Activated naive CD8-positive, alpha-beta T cell treated with anti-CD3 and anti-CD28 coated beads, Interleukin-2, amount 50 U/mL, for 24 hours (primary cell): Measurements from ENCODE around the gene TSPAN19.
A peak's percentile ranks its signal among the peaks of the same experiment; 100 is the strongest.

Source experiments
- ATAC-seq: fragments of 150-1000 bp; cut with Tn5 transposase; one replicate; pipeline ENCODE4 v1.10.0; 2021
- DNase-seq: peaks from one replicate; pipeline ENCODE4 v3.0.0; 2021
- H3K27ac Mint-ChIP-seq: one replicate; pipeline ENCODE4 v1.8.0; 2021; ENCODE audit warnings: mild to moderate bottlenecking, mixed read lengths
- H3K27me3 Mint-ChIP-seq: one replicate; pipeline ENCODE4 v1.8.0; 2021; ENCODE audit warnings: mixed read lengths
- H3K36me3 Mint-ChIP-seq: one replicate; pipeline ENCODE4 v1.8.0; 2021; ENCODE audit warnings: low read depth, mixed read lengths
- H3K4me1 Mint-ChIP-seq: one replicate; pipeline ENCODE4 v1.8.0; 2021; ENCODE audit warnings: mixed read lengths
- H3K4me3 Mint-ChIP-seq: one replicate; pipeline ENCODE4 v1.8.0; 2021; ENCODE audit warnings: mild to moderate bottlenecking, moderate library complexity, mixed read lengths
- H3K9me3 Mint-ChIP-seq: one replicate; pipeline ENCODE4 v1.8.0; 2021; ENCODE audit warnings: mixed read lengths

TSPAN19 gene

DNA sequence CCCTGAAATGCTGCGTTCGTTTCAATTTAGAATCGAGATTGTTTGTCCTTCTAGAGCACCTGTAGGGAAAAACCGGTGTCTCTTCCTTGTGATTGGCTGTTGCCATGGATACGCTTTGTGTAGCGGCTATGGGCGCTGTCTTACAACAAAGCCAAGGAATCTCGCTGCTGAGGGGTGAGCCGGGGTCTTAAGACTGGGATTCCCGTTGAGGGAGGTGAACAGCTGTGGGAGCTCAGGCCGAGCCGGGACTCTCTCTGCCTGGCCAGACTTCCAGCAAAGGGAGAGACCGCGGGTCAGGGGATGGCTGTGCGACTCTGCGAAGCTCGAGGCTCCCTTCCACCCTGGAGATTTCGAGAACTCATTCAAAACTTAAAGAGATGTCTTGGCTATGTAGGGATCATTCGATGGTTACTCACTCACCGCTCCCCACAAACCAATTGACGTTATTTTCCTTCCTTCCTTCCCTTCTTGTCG lies at the start of gene TSPAN19, which contains the start of gene LRRIQ1:
TSS of gene TSPAN19 (minus strand) at position 44 of the 474 bp plus-strand sequence. CDS start 6,331 bp downstream, outside the sequence.
TSS of gene LRRIQ1 (plus strand) at position 118 of the 474 bp plus-strand sequence. CDS start 1,826 bp downstream, outside the sequence.
- H3K27me3 Mint-ChIP-seq, result peaks cover 12% of the 10 kb centered on the region
- DNase-seq (peak; percentile 11), ATAC-seq (peak; percentile 66)
- H3K4me3 Mint-ChIP-seq, result peak within 1 kb of the TSS; percentile 69
- no peaks in the 10 kb centered on the region for H3K9me3 Mint-ChIP-seq
- H3K36me3 Mint-ChIP-seq, result no peaks in the 10 kb centered on the region
- peaks cover 8% of the 10 kb centered on the region for H3K4me1 Mint-ChIP-seq
- H3K27ac Mint-ChIP-seq, result no peak within 1 kb of the TSS

DNA sequence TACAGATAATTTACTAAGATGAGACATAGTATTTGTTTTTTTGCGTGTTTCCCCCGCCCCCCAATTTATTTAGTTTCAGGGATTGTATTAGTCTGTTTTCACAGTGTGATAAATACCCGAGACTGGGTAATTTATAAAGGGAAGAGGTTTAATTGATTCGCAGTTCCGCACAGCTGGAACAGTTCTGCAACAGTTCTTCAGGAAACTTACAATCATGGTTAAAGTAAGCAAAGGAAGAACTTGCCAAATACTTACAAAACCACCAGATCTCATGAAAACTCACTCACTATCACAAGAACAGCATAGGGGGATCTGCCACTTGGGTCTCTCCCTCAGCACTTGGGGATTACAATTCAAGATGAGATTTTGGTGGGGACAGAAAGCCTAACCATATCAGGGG lies 49.0 kb upstream of the TSPAN19 start:
- no peak for ATAC-seq
- no peak for DNase-seq
- Mint-ChIP-seq H3K4me3 (no peak overlapping the region), H3K27me3 (no peaks in the 10 kb centered on the region), H3K36me3 (no peaks in the 10 kb centered on the region), H3K27ac (no peak overlapping the region), H3K4me1 (no peaks in the 10 kb centered on the region), H3K9me3 (peaks cover 5% of the 10 kb centered on the region)

DNA sequence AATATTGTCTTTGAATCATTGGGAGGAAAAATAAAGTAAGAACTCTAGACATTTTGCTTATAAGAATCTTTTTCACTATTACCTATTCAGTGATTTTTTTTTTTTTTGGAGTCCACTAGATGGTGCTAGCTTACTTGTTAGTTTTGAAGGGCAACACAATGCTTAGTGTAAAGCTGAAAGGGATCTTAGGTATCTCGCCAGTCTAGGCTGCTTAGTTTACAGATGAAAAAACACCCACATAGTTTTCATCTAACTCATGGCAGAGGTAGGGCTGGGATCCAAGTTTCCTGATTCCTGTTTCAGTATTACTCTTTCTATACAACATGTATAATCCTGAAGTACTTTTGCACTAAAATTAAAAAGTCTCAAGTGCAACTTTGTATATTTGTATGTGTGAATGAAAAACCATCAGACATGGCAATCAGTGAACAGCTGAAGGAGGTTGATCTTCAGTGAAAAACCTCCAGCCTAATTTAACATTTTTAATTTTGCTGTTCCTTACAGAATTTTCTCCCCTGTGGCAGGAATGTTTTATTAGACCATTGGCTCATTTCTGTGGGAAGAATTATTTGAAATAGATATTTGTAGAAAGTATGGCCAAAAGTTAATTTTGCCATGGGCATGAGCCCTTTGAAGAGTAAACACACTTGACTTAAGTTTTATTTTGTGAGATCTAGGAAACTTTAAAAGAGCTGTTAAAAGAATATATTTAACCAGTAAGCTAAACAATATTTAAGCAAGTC lies 40.8 kb upstream of the TSPAN19 start:
- Mint-ChIP-seq H3K4me3 (no peak overlapping the region), H3K36me3 (no peaks in the 10 kb centered on the region), H3K9me3 (no peaks in the 10 kb centered on the region), H3K27me3 (no peaks in the 10 kb centered on the region), H3K27ac (no peak overlapping the region), H3K4me1 (no peaks in the 10 kb centered on the region)
- no peak for DNase-seq
- ATAC-seq, result peak; percentile 40

DNA sequence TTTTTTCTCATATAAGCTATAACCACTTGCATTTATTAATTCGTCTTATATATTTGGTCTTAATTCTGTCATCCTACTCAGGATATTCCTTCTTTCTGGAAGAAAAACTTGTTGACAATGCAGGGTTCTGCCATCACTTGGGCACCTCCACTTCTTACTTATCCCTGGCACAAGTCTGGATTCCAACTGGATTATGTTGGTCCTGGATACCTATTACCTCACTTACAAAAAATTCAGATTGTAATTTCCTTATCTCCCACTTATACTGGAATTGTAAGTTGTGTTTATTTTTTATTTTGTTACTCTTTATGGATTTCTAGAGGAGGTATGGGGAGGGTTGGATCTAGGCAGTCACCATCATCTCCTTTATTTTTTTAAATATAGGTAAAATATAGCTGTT lies 36.7 kb upstream of the TSPAN19 start:
- Mint-ChIP-seq H3K4me3 (no peak overlapping the region), H3K27ac (no peak overlapping the region), H3K9me3 (no peaks in the 10 kb centered on the region), H3K27me3 (no peaks in the 10 kb centered on the region), H3K36me3 (no peaks in the 10 kb centered on the region), H3K4me1 (no peaks in the 10 kb centered on the region)
- ATAC-seq, result no peak
- DNase-seq, result no peak

DNA sequence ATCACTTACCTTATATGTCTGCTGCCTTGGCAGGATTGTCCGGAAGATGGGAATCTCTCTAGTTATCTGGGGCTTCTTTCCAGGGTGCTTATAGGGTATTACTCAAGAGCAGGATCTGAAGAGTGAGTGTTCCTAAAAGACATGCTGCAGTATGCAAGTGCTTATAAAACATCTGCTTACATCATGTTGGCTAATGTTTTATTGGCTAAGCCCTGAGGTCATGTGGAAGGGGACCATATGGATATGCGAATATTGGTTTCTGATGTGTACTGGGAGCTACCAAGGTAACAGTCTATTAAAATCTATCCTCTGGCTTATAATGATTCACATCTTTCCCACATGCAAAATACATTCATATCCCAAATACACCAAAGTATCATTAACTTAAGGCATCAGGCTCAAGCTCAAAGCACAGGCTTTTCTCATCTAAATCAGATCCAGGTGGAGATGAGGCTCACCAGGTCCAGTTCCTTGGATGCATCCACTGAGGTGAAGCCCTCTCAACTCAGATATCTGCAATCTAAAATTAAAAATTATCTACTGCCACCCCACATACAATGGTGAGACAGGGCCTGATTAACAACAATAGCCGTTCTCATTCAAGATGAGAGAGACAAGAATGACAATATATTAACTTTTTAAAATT lies 29.9 kb upstream of the TSPAN19 start:
- no peaks in the 10 kb centered on the region for H3K9me3 Mint-ChIP-seq
- no peak for ATAC-seq
- H3K27ac Mint-ChIP-seq, result no peak overlapping the region
- H3K36me3 Mint-ChIP-seq, result no peaks in the 10 kb centered on the region
- H3K27me3 Mint-ChIP-seq, result peaks cover 1% of the 10 kb centered on the region
- H3K4me3 Mint-ChIP-seq, result no peak overlapping the region
- DNase-seq, result no peak
- no peaks in the 10 kb centered on the region for H3K4me1 Mint-ChIP-seq

DNA sequence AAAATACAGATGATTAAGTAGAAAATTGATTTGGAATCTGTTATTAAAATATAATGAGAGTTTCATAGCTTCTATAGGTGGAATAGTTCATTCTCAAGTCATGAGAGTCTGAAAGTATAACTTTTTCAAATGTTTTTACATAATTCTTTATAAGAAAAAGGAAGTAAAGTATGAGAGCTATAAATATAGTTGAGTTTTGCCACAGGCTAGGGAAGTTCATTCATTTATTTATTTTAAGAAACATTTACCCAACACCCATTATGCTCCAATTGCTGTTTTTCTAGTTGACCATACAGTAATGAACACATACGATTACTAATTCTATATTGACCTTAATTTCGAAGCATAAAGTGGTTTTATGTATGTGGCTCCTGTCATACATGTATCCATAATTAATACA lies 24.8 kb upstream of the TSPAN19 start:
- peaks cover 2% of the 10 kb centered on the region for H3K4me1 Mint-ChIP-seq
- ATAC-seq (no peak), DNase-seq (no peak)
- H3K27ac Mint-ChIP-seq, result no peak overlapping the region
- H3K36me3 Mint-ChIP-seq, result no peaks in the 10 kb centered on the region
- H3K27me3 Mint-ChIP-seq, result no peaks in the 10 kb centered on the region
- no peaks in the 10 kb centered on the region for H3K9me3 Mint-ChIP-seq
- no peak overlapping the region for H3K4me3 Mint-ChIP-seq

DNA sequence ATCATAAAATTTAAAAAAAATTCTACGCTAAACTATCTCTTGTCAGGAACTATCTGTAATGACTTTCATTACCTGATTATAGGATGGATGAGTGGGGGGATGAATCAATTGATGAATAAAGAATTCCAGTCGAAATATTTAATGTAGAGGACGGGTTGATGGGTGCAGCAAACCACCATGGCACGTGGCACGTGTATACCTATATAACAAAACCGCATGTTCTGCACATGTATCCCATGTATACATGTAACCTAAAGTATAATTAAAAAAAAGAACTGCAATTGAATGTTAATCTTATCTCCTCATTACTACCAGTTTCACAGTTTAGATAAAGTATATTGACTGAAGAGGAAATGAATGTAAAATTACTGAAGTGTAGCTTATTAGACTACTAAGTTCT lies 23.5 kb upstream of the TSPAN19 start:
- ATAC-seq (no peak), DNase-seq (no peak)
- Mint-ChIP-seq H3K4me1 (peaks cover 2% of the 10 kb centered on the region), H3K36me3 (no peaks in the 10 kb centered on the region), H3K4me3 (no peak overlapping the region), H3K9me3 (no peaks in the 10 kb centered on the region), H3K27me3 (no peaks in the 10 kb centered on the region), H3K27ac (no peak overlapping the region)

DNA sequence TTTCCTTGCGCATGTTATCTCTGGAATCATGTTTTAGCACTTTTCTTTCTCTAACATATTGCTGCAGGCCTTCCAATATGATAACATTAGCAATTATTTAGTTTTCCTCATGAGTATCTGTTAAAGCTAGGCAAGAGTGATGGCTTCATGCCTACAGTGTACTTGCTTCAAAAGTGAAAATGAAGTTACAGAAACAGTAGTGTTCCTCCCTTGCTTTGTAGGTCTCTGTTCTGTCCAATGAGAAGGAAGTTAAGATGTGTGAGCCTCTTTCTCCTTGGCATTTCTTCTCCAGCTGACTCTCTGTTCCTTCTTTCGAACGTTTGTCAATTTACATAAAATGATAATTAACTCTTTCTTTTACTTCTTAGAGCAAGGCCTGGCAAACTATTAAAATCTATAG lies 22.3 kb upstream of the TSPAN19 start:
- Mint-ChIP-seq H3K9me3 (no peaks in the 10 kb centered on the region), H3K4me3 (no peak overlapping the region), H3K4me1 (peaks cover 2% of the 10 kb centered on the region), H3K27ac (no peak overlapping the region), H3K27me3 (no peaks in the 10 kb centered on the region), H3K36me3 (no peaks in the 10 kb centered on the region)
- no peak for ATAC-seq
- no peak for DNase-seq

DNA sequence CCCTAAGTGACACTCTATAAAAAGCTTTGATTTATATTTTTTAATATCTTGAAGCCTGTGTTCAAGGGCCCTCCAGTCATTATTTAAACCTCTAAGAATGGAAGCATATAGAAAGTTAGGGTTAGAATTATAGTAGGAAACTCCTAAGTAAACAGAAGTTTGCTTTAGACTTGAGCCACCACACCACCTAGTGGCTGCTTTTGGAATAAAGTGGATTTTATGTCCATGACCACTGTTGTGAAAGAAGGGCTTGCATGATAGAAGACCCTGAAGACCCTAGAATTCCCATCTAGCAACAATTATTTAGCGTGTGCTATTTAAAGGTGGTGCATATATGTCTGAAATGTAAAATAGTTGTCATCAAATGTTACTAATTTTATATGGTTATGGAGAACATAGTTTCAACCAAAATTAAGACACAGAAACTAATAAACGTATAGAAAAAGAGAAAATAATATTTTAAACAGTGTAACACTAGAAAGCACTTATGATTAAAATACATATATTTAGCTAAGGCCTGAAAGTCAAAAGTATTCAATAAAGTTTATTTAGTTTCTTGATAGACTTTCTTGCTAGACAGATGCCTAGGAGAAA lies 21.4 kb upstream of the TSPAN19 start:
- Mint-ChIP-seq H3K27me3 (no peaks in the 10 kb centered on the region), H3K9me3 (no peaks in the 10 kb centered on the region), H3K4me1 (peaks cover 2% of the 10 kb centered on the region), H3K4me3 (no peak overlapping the region), H3K36me3 (no peaks in the 10 kb centered on the region), H3K27ac (no peak overlapping the region)
- DNase-seq, result peak; percentile 16
- ATAC-seq, result no peak

DNA sequence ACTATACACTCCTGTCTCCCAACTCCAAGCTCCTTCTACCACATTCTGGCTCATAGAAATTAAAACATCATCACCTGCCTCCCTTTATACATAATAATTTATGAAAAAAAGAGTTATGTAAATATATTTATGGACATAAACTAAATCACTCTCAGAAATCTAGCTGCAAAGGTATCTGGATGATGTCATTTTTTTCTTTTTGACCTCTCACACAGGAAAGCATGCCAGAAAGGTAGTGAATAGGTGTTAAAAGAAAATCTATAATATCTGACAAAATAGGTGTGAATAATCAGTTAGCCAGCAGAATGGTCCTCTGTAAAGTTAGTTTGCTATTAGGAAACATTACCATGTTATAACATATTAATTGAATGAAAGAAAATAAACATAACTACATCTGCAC lies 7.8 kb upstream of the TSPAN19 start:
- no peak overlapping the region for H3K4me3 Mint-ChIP-seq
- ATAC-seq (no peak), DNase-seq (no peak)
- H3K4me1 Mint-ChIP-seq, result no peaks in the 10 kb centered on the region
- no peaks in the 10 kb centered on the region for H3K36me3 Mint-ChIP-seq
- H3K27ac Mint-ChIP-seq, result no peak overlapping the region
- H3K27me3 Mint-ChIP-seq, result no peaks in the 10 kb centered on the region
- H3K9me3 Mint-ChIP-seq, result no peaks in the 10 kb centered on the region

DNA sequence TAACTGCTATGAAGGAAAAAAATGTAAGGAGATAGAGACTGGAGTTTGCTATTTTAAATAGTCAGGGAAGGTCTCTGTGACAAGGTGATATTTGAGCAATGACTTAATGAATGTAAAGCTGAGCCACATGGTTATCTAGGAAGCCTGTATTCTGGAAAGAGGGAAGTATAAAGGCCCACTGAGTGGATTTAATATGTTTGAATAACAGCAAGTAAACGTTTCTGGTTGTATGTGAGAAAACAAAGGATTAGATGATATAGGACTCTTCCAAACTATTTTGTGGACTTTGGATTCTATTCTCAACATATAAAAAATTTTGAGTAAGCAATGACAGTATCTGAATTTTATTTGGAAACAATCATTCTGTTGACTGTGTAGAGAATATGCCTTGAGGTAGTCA lies 5.3 kb upstream of the TSPAN19 start:
- Mint-ChIP-seq H3K4me3 (no peak overlapping the region), H3K27me3 (peaks cover 6% of the 10 kb centered on the region), H3K4me1 (peaks cover 1% of the 10 kb centered on the region), H3K36me3 (no peaks in the 10 kb centered on the region), H3K9me3 (no peaks in the 10 kb centered on the region), H3K27ac (no peak overlapping the region)
- ATAC-seq, result no peak
- DNase-seq, result no peak

DNA sequence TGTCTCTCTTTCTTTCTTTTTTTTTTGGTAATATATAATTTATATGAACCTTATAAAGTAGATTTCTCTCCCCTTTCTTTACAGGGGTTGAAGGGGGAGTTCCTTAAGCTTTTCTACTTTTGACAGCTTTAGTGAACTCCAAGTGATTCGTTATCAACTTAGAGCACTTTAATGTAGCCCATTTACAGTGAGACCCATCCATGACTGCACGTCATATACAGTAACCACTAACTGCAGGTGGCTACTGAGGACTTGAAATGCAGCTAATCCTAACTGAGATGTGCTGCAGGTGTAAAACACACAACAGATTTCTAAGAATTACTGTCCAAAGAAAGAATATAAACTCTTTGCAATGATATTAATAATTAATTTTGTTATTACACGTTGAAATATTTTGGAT lies 656 bp upstream of the TSPAN19 start:
- Mint-ChIP-seq H3K4me1 (peaks cover 8% of the 10 kb centered on the region), H3K27ac (no peak overlapping the region), H3K4me3 (peak overlapping the region; percentile 69), H3K9me3 (no peaks in the 10 kb centered on the region), H3K27me3 (peaks cover 12% of the 10 kb centered on the region), H3K36me3 (no peaks in the 10 kb centered on the region)
- ATAC-seq (no peak), DNase-seq (no peak)

DNA sequence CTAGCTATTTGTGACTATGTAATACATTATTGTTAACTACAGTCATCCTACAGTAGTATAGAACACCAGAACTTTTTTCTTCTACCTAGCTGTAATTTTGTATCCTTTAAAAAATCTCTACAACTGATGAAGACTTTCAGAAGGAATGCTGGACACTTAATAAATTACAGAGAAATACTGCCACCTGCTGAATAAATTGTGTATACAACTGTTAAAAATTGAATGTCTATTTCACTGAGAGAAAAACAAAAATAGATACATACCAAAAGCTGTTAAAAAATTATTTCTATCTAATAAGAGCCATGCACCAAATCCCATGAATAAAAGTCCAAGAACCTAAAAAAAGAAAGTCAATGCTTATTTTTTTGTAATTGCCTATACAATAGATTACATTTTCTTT lies 6.6 kb downstream of the TSPAN19 start:
- H3K27ac Mint-ChIP-seq, result no peak overlapping the region
- no peaks in the 10 kb centered on the region for H3K9me3 Mint-ChIP-seq
- no peaks in the 10 kb centered on the region for H3K4me1 Mint-ChIP-seq
- no peaks in the 10 kb centered on the region for H3K36me3 Mint-ChIP-seq
- H3K27me3 Mint-ChIP-seq, result no peaks in the 10 kb centered on the region
- H3K4me3 Mint-ChIP-seq, result no peak overlapping the region
- DNase-seq, result no peak
- ATAC-seq, result no peak

DNA sequence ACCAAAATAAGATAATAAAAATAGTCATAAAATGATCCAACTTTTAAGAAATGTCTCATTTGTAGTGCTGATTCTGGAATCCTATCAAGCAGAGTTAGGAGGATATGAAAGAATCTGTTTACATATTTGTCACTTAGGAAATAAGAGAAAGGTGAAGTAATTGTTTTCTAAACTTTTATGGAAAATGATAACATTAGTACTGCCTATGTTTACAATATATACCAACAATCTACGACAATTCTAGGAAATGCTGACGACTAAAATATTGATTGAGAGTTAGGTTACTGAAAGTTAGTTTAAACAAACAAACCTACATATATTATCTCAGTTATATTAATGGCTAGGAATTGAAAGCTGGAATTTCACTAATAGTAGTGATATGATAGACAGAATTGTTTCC lies 18.0 kb downstream of the TSPAN19 start:
- no peak overlapping the region for H3K4me3 Mint-ChIP-seq
- no peaks in the 10 kb centered on the region for H3K4me1 Mint-ChIP-seq
- peaks cover 2% of the 10 kb centered on the region for H3K27me3 Mint-ChIP-seq
- ATAC-seq (no peak), DNase-seq (no peak)
- H3K27ac Mint-ChIP-seq, result no peak overlapping the region
- no peaks in the 10 kb centered on the region for H3K9me3 Mint-ChIP-seq
- H3K36me3 Mint-ChIP-seq, result no peaks in the 10 kb centered on the region

DNA sequence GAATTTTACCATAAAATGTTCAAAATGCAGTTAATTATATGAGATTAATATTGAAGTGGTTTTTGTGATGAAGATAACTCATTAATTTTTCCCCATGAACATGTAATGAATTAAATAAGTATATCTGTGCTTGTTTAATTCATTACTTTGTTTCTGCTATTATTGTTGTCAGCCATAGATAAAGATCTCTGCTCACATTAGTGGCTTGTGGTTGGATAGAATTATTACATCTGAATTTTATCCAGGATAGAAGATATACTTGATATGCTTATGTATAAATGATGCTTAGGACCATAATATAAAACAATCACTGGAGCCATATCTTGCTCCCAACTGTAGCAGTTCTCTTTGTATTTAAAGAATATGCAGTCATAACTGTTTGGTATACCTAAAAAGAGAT lies 18.5 kb downstream of the TSPAN19 start:
- Mint-ChIP-seq H3K4me3 (no peak overlapping the region), H3K27me3 (peaks cover 2% of the 10 kb centered on the region), H3K9me3 (no peaks in the 10 kb centered on the region), H3K36me3 (no peaks in the 10 kb centered on the region), H3K4me1 (no peaks in the 10 kb centered on the region), H3K27ac (no peak overlapping the region)
- DNase-seq (no peak), ATAC-seq (no peak)
